NB4 (cell line): ENCODE measurements around the gene MMP25.

ENCODE experiments used
- CTCF ChIP-seq: IDR thresholded peaks from one replicate; pipeline ENCODE4 v1.5.1; 2012; ENCODE audit warnings: low read depth, low read length
- POLR2A ChIP-seq: IDR thresholded peaks from 2 replicates; pipeline ENCODE4 v1.6.1; 2011; ENCODE audit warnings: mild to moderate bottlenecking; ENCODE audit not compliant: insufficient read length; ENCODE audit errors: extremely low read depth

GRCh38 chr16:3010510-3010909 is 35.9 kb upstream of the MMP25 start:
- TF ChIP-seq POLR2A (no peak), CTCF (no peak)
